HCT116 (cell line): ENCODE measurements around the gene AKR1E2.

Source experiments
- CTCF ChIP-seq, 3 experiments: fragments of 200-600 bp in 1 of 3; sonication (generic) in 1 of 3; IDR thresholded peaks in 2 of 3; conservative IDR thresholded peaks in 1 of 3; 2 replicates each; pipeline ENCODE4 v1.5.1; 2012 to 2017; ENCODE audit warnings: low read depth in 2 of 3, low read length in 2 of 3, antibody characterized with exemption in 1 of 3, borderline replicate concordance in 1 of 3, control low read depth in 1 of 3, mild to moderate bottlenecking in 1 of 3, mixed read lengths in 1 of 3, mixed run types in 1 of 3, moderate library complexity in 1 of 3; ENCODE audit not compliant: insufficient read depth in 1 of 3
- EZH2phosphoT487 ChIP-seq: fragments of 200-600 bp; IDR thresholded peaks from 2 replicates; pipeline ENCODE4 v1.6.1; 2018; ENCODE audit warnings: antibody characterized with exemption, borderline replicate concordance
- JUND ChIP-seq: IDR thresholded peaks from 2 replicates; pipeline ENCODE4 v1.6.1; 2012
- POLR2AphosphoS5 ChIP-seq: IDR thresholded peaks from 2 replicates; pipeline ENCODE4 v1.6.1; 2011; ENCODE audit warnings: mild to moderate bottlenecking, low read depth, low read length, moderate library complexity

DNA sequence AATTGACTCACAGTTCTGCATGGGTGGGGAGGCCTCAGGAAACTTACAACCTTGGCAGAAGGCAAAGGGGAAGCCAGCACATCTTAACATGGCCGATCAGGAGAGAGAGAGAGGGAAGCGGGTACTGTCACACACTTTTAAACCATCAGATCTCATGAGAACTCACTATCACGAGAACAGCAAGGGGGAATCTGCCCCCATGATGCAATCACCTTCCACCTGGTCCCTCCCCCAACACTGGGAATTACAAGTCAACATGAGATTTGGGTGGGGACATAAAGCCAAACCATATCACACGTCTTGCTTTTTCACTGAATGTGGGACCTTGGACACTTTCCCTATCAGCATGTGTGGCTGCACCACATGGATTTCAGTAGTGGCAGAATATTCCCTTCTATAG is 9.0 kb upstream of the AKR1E2 start:
- TF ChIP-seq CTCF (IDR thresholded peaks at IDR 0.05 in 2 of 3, conservative IDR thresholded peaks at IDR 0.05 in 1 of 3; ENCODE audit: borderline replicate concordance in 1 of 3, insufficient read depth in 1 of 3, low read depth in 2 of 3, low read length in 2 of 3) (no peak), POLR2AphosphoS5 (no peak), JUND (no peak), EZH2phosphoT487 (no peak)
